IMR-90 (cell line): Measurements from ENCODE around the gene TSC22D4. TPM values are rescaled to one million over a fixed set of nuclear protein-coding genes. Genes with fewer than 3 reads are reported as not detected.
A peak's percentile ranks its signal among the peaks of the same experiment; 100 is the strongest.

ENCODE experiments used
- ATAC-seq: fragments of 200-7000 bp; cut with Tn5 transposase; 2 replicates; pipeline ENCODE4 v1.9.1; 2020; ENCODE audit warnings: low read depth, mild to moderate bottlenecking, moderate library complexity
- BruUV-seq: library from RNA; stranded (reverse); fragments of 400-500 nt; replicated peaks from 2 replicates; lab custom pipeline; 2021; lab: Mats Ljungman, UMichigan
- CTCF ChIA-PET: fragments of 300-600 bp; formaldehyde crosslinking; extraction: SDS; loops from one replicate; lab custom pipeline; 2021; ENCODE audit warnings: antibody characterized with exemption; lab: Yijun Ruan, JAX
- POLR2A ChIA-PET: fragments of 300-600 bp; sonication (Branson Sonifier 250); formaldehyde crosslinking; loops from one replicate; lab custom pipeline; 2022; ENCODE audit warnings: antibody characterized with exemption; ENCODE audit not compliant: unreplicated experiment; lab: Charles Lee
- DNase-seq: peaks from one replicate; pipeline ENCODE4 v3.0.0; 2013
- H2AFZ ChIP-seq: replicated peaks from 2 replicates; pipeline ENCODE3; 2013; ENCODE audit warnings: low read length, mild to moderate bottlenecking; ENCODE audit not compliant: poor library complexity
- H2AK5ac ChIP-seq: 2 replicates; pipeline ENCODE4 v1.6.1; 2013; ENCODE audit warnings: low read depth, low read length, inconsistent platforms
- H2AK9ac ChIP-seq: replicated peaks from 2 replicates; pipeline ENCODE3; 2013; ENCODE audit warnings: mild to moderate bottlenecking, low read depth, low read length, moderate library complexity; ENCODE audit not compliant: poor library complexity
- H2BK120ac ChIP-seq: 2 replicates; pipeline ENCODE4 v1.6.1; 2013; ENCODE audit warnings: low read depth, low read length, inconsistent platforms
- H2BK15ac ChIP-seq: 3 replicates; pipeline ENCODE4 v1.6.1; 2013; ENCODE audit warnings: low read depth, low read length, inconsistent platforms
- H2BK20ac ChIP-seq: 2 replicates; pipeline ENCODE4 v1.6.1; 2013; ENCODE audit warnings: low read depth, mild to moderate bottlenecking, inconsistent platforms, low read length, moderate library complexity
- H2BK5ac ChIP-seq: 2 replicates; pipeline ENCODE4 v1.6.1; 2013; ENCODE audit warnings: mild to moderate bottlenecking, low read depth, low read length, inconsistent platforms; ENCODE audit not compliant: poor library complexity, severe bottlenecking
- H3K14ac ChIP-seq: replicated peaks from 2 replicates; pipeline ENCODE4 v1.6.1; 2013; ENCODE audit warnings: low read depth, low read length, inconsistent platforms
- H3K18ac ChIP-seq: 2 replicates; pipeline ENCODE4 v1.6.1; 2013; ENCODE audit warnings: low read depth, low read length, control low read depth
- H3K23ac ChIP-seq: 2 replicates; pipeline ENCODE4 v1.6.1; 2013; ENCODE audit warnings: low read depth, low read length, inconsistent platforms
- H3K27ac ChIP-seq: 2 replicates; pipeline ENCODE4 v1.5.1; 2013; ENCODE audit warnings: mild to moderate bottlenecking, control low read depth, low read length; ENCODE audit not compliant: insufficient read depth
- H3K27me3 ChIP-seq: 2 replicates; pipeline ENCODE4 v1.6.1; 2013; ENCODE audit warnings: low read length; ENCODE audit not compliant: control insufficient read depth, insufficient read depth
- H3K36me3 ChIP-seq: 2 replicates; pipeline ENCODE4 v1.6.1; 2013; ENCODE audit warnings: low read length, mixed read lengths; ENCODE audit not compliant: control insufficient read depth, insufficient read depth
- H3K4ac ChIP-seq: 2 replicates; pipeline ENCODE4 v1.6.1; 2013; ENCODE audit warnings: low read depth, low read length, inconsistent platforms
- H3K4me1 ChIP-seq: 2 replicates; pipeline ENCODE4 v1.6.1; 2013; ENCODE audit warnings: low read length, mixed read lengths; ENCODE audit not compliant: control insufficient read depth, insufficient read depth
- H3K4me2 ChIP-seq: 2 replicates; pipeline ENCODE4 v1.6.1; 2013; ENCODE audit warnings: low read depth, mild to moderate bottlenecking, control low read depth, low read length, moderate library complexity
- H3K4me3 ChIP-seq: 2 replicates; pipeline ENCODE4 v1.5.1; 2013; ENCODE audit warnings: low read depth, mild to moderate bottlenecking, control low read depth, low read length, moderate library complexity; ENCODE audit not compliant: insufficient read depth
- H3K56ac ChIP-seq: 2 replicates; pipeline ENCODE4 v1.6.1; 2013; ENCODE audit warnings: low read length, inconsistent platforms; ENCODE audit not compliant: insufficient read depth; ENCODE audit errors: extremely low read depth
- H3K79me1 ChIP-seq, 2 experiments: 2 replicates each; pipeline ENCODE4 v1.6.1; 2013; ENCODE audit warnings: low read length in 2 of 2, inconsistent platforms in 1 of 2, low read depth in 1 of 2
- H3K9ac ChIP-seq: 2 replicates; pipeline ENCODE4 v1.6.1; 2013; ENCODE audit warnings: low read depth, low read length, control low read depth
- H3K9me1 ChIP-seq: 2 replicates; pipeline ENCODE4 v1.6.1; 2013; ENCODE audit warnings: low read length, inconsistent platforms; ENCODE audit not compliant: insufficient read depth
- H3K9me3 ChIP-seq: 2 replicates; pipeline ENCODE4 v1.6.1; 2013; ENCODE audit warnings: low read length; ENCODE audit not compliant: control insufficient read depth, insufficient read depth
- H4K20me1 ChIP-seq: 2 replicates; pipeline ENCODE4 v1.6.1; 2013; ENCODE audit warnings: low read length, inconsistent platforms; ENCODE audit not compliant: insufficient read depth
- H4K5ac ChIP-seq: 2 replicates; pipeline ENCODE4 v1.6.1; 2013; ENCODE audit warnings: mild to moderate bottlenecking, low read depth, low read length, control low read depth
- H4K8ac ChIP-seq, 2 experiments: 2 replicates each; pipeline ENCODE4 v1.6.1; 2013; ENCODE audit warnings: low read depth in 2 of 2, low read length in 2 of 2, control low read depth in 1 of 2, inconsistent platforms in 1 of 2
- H4K91ac ChIP-seq: 2 replicates; pipeline ENCODE4 v1.6.1; 2013; ENCODE audit warnings: low read depth, low read length, inconsistent platforms; ENCODE audit not compliant: insufficient read depth
- RAD21 ChIP-seq: IDR thresholded peaks from 2 replicates; pipeline ENCODE4 v1.6.1; 2012; ENCODE audit warnings: low read length, improper control_type of control experiment
- WGBS, 2 experiments: methylation state at CpG; one replicate each; pipeline versions ENCODE4 v1.1.5 to v1.1.7; 2013; ENCODE audit warnings: missing lambda C conversion rate in 2 of 2; ENCODE audit not compliant: insufficient read length in 1 of 2; ENCODE audit errors: extremely low coverage in 2 of 2; 5-methylcytosine and 5-hydroxymethylcytosine counted together
- dilution Hi-C: fragments of 300-500 bp; cut with HindIII; formaldehyde crosslinking; loops from one replicate; pipeline ENCODE4 v1.14.3; 2018; ENCODE audit warnings: low sequenced_read_pairs; ENCODE audit not compliant: unreplicated experiment
- in situ Hi-C: fragments of 300-500 bp; cut with MboI; formaldehyde crosslinking; loops from 3 replicates; pipeline ENCODE4 v1.14.3; 2019; ENCODE audit warnings: low sequenced_read_pairs, inconsistent platforms, mixed read lengths
- intact Hi-C: fragments of 100-400 bp; cut with micrococcal nuclease; formaldehyde crosslinking; loops from 2 replicates; pipeline ENCODE4 v1.10.0; 2022
- polyA plus RNA-seq, 3 experiments: library from polyadenylated mRNA; depleted of rRNA; stranded (reverse); fragments of >200 nt; gene quantifications; 2 replicates each; pipeline ENCODE4 v1.2.3, GENCODE V29; 2012; ENCODE audit warnings: low replicate concordance in 1 of 3
- total RNA-seq: library from RNA; depleted of rRNA; stranded (reverse); fragments of >200 nt; gene quantifications from 2 replicates; pipeline ENCODE4 v1.2.3, GENCODE V29; 2012
- TF ChIP-seq, protein P1 (sequence below): fragments of 150-350 bp; IDR thresholded peaks from 2 replicates; pipeline ENCODE4 v1.6.1; 2016; ENCODE audit warnings: low read depth, mild to moderate bottlenecking, low read length, moderate library complexity, borderline replicate concordance

The TSC22D4 gene
- total and polyA plus RNA-seq, 2 of the 4 experiments (the other 2 are of a cell fraction), result 9.3 to 29.9 TPM

- TF ChIP-seq RAD21, result no peak
These were observed 6.7 kb downstream of the TSC22D4 start (continued) for GRCh38 chr7:100472121-100472851.

DNA sequence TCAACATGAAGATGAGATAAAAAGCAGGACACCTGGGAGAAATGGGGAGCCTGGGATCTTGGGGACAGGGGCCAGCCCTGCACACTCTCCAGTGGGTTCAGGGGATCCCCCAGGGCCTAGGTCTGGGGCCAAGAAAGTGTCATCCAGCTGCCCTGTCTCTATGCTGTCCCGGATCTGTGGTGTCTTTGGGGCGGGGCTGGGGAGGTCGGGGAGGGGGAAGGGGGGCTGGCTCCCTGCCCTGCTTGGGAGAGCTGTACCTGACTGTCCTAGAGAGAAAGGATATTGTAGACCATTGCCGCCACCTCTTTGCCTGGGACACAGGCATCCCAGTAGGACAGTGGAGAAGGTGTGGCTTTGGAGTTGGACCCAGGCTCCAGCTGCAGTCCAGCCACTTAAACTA lies 8.0 kb downstream of the TSC22D4 start:
- H3K9me1 ChIP-seq, result no peaks in the 10 kb centered on the region
- H3K4me3 ChIP-seq, result no peak overlapping the region
- H4K8ac ChIP-seq, result no peak overlapping the region
- H3K27me3 ChIP-seq, result no peaks in the 10 kb centered on the region
- no peak overlapping the region for H3K4me2 ChIP-seq
- WGBS, 2 experiments, result no CpG with 5 or more reads among the region's 4 CpGs
- CTCF ChIA-PET, result no interaction called here
- DNase-seq, result no peak
- H4K20me1 ChIP-seq, result peaks cover 21% of the 10 kb centered on the region
- no peak overlapping the region for H3K56ac ChIP-seq
- H2BK5ac ChIP-seq, result no peak overlapping the region
- no peak overlapping the region for H3K27ac ChIP-seq
- no peak overlapping the region for H4K91ac ChIP-seq
- no peak overlapping the region for H2BK15ac ChIP-seq
- no TSS peak for BruUV-seq
- no peak overlapping the region for H2AFZ ChIP-seq
- no peak overlapping the region for H3K18ac ChIP-seq
- peaks cover 45% of the 10 kb centered on the region; the same call in 1 of the 2 replicates for H3K36me3 ChIP-seq
- no peak overlapping the region for H2BK20ac ChIP-seq
- H3K23ac ChIP-seq, result no peak overlapping the region
- no peak overlapping the region for H4K5ac ChIP-seq
- POLR2A ChIA-PET, result interaction anchor here (0.6 kb wide), 1 partner anchor 35 kb away, joined by 5 read pairs; no protein-coding TSS in a partner anchor
- H2AK5ac ChIP-seq, result no peak overlapping the region
- intact Hi-C loops (no loop called here), dilution Hi-C loops (no loop called here), in situ Hi-C loops (loop anchor here (5.0 to 25.0 kb wide), 3 partner anchors 91 to 391 kb away; partner anchors contain the start of genes GNB2, SLC12A9 and TRIP6)
- H3K14ac ChIP-seq, result no peak overlapping the region
- TF ChIP-seq, protein P1, sequence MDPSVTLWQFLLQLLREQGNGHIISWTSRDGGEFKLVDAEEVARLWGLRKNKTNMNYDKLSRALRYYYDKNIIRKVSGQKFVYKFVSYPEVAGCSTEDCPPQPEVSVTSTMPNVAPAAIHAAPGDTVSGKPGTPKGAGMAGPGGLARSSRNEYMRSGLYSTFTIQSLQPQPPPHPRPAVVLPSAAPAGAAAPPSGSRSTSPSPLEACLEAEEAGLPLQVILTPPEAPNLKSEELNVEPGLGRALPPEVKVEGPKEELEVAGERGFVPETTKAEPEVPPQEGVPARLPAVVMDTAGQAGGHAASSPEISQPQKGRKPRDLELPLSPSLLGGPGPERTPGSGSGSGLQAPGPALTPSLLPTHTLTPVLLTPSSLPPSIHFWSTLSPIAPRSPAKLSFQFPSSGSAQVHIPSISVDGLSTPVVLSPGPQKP, result no peak
- peaks cover 8% of the 10 kb centered on the region for H3K4me1 ChIP-seq
- H2BK120ac ChIP-seq, result no peak overlapping the region
- no peak overlapping the region for H3K4ac ChIP-seq
- peak overlapping the region; percentile 25 for H2AK9ac ChIP-seq
- no peak overlapping the region for H3K9ac ChIP-seq
- H3K9me3 ChIP-seq, result no peaks in the 10 kb centered on the region
- peaks cover 16 to 49% of the 10 kb centered on the region in 2 experiments; a peak in 3 of 4 replicates for H3K79me1 ChIP-seq
- no peak for ATAC-seq
